NCI-H1436 treated with DMSO at 0.1 percent for 48 hours (cell line): ENCODE data around the gene NOL4L.

Experiments
- DNase-seq: peaks from one replicate; lab custom pipeline; 2025; lab: John Stamatoyannopoulos, UW

NOL4L gene

DNA sequence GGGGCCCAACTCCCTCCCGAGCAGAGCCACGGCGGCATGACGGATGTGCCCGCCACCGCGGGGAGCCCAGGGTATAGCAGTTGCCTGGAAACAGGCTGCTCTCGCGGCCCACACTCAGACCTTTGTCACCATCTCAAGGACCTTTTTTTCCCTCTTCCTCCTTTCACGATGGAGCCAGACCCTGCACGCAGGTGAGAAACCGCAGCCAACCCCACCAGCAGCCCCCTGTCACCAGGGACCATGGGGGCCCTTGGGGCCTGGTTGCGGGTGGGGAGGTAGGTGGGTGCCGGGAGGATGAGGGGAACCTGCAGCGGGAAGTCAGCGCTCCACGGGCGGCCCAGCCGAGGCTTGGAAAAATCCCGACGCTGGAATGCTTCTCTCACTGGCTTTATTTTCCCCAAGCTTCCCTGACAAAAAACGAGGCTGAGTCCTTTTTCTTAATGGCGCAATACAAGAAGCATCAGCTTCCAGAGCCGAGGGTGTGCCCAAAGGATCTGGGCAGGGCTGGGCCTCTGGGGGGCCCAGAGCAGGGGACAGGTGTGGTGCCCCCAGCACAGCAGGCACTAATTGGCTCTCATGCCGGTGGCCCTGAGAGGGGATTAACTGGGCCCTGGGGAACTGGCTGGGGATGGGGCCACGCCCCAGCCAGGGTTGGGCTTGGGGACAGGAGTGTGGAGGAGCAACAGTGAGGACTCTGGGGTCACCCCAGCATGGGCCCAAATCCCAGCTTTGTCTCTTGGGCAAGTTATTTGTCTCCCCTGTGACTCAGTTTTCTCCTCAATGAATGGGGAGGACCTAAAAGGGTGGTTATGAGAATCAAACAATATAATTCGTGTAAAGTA lies 23.9 kb downstream of the NOL4L start:
- DNase-seq, result peak; percentile 28

DNA sequence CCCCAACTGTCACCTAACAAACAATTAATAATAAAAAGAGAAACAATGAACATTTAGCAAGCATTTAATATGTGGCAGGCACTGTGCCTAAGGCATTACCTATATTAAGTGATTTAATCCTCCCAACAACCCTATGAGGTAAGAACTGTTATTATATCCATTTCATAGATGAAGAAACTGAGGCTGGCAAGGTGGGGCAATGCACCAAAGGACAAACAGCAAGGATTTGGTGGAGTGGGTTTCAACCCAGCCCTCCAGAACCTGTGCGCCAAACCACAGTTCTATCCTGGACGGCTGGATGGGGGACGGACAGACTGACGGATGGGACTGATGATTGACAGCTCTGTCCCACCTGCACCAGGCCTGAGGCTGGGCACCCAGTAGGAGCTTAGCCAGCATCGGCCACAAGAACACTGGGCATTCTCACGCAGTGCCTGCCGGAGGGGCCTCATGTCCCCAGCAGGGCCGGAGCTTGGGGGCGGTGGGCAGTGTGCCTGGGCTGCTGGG lies 24.6 kb downstream of the NOL4L start:
- no peak for DNase-seq

DNA sequence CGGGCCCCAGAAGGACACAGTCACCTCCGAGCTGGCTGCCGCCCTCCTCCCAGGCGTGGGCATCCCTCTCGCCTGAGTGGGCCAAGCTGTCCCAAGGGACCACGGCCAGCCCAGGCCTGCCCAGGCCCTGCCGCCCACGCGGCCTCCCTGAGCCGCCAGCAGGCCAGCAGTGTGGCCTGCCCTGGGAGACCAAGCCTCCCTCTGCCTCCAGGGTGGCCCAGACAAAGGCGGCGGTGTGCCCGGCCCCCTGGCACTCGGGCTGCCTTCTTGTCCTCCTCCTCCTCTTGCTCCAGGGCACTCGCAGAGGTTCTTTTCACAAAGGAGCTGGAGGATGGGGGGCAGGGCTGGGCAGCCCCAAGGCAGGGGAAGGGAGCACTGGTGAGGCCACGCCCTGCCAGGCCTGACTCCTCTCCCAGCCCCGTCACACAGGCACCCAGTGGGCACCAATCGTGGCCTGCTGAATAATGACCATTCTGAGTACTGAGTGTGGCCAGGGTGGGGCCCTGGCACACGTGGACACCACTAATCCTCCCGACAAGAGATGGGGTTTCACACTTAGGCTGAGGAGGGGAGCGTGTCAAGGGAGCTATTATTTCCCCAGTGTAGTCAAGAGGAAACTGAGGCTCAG lies 25.3 kb downstream of the NOL4L start:
- no peak for DNase-seq

DNA sequence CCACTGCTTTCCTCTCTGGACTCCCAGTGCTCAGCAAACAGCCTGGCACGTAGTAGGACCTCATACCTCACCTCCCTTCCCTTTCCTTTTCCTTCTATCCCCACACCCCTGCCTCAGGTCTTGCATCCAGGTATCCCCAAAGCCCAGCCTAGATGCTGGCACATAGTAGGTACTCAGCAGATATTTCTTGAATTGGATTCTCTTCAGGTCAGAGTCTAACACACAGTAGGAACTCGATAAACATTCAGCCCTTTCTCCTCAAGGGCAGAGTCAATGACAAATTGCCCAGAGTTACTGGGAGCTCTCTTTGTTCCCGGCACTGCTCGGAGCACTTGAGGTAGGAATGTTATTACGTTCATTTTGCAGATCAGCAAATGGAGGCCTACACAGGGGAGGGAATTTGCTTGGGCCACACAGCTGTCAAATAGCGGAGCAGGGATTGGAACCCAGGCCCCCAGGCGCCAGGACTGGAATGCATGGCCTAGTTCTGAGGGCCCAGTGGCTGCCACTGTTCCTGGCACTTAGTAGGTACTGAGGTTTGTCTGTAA lies 25.9 kb downstream of the NOL4L start:
- no peak for DNase-seq

DNA sequence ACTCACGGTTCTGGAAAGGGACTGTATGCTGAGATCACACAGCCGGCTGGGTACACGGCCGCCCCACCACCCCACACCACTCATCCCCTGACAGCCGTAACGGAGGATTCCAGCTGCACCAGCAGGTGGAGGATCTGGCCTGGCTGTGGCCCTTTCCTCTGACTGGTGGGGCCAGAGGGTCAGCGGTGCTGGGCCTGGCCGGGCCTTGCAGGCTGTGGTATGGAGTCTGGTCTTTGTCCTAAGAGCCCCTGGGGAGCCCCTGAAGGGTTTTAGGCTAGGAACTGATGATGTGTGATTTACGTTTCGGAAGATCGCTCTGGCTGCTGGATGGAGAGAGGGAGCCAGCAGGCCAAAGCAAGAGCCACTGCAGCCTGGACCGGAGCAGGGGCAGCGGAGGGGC lies 26.6 kb downstream of the NOL4L start:
- no peak for DNase-seq

DNA sequence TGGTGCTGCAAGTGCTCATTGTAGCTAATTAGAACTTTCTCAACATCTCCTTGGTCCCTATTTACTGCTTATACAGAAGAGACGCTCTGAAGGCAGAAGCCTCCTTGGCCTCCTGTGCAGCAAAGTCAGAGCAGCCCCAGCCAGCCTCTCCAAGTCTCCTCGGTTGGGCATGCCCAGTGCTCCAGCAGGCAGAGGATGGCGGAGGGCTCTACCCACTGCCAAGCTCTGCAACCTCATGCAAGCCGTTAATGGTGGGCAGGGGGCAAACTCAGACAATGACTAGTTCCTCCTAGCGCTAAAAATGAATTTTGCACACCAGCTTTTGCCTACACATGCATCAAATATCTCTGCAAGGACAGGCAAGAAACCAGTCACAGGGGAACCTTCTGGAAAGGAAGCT lies 27.8 kb downstream of the NOL4L start:
- no peak for DNase-seq

DNA sequence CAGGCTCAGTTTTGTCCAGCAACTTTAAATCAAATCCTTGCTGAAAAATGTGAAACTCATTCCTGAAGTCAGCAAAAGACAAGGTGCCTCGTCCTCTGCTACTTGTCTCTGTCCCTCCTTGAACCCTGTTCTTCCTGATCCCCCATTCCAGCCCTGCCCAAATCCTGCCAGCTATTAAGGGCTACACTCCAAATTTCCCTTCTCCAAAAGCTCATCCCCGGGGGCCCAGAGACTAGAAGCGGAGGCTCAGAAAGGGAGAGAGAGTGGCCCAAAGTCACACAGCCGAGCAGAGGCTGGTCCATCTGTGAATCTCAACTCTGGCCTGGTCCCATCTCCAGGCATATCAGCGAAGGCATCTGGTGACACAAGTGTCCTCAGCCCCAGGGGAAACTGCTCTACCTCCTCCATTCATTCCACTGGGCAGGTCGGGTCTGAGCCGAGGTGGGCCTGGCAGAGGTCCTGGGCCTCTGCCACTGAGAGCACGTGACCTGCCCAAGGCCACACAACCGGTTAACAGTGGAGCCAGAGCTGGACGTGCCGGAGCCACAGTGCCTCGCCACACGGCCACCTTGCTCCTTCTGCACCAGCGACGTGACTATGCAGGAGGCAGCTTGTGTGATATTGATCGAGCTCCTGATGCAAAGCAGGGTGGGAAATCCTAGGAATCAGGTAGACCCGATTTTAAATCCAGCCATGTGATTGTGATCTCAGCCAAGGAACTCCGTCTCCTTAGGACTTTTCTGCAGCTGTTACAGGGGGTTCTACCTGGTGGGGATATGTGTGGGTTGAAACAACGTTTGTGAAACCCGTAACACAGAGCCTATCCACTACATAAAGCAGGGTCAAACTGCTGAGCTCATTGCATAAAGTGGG lies 28.6 kb downstream of the NOL4L start:
- DNase-seq, result no peak

DNA sequence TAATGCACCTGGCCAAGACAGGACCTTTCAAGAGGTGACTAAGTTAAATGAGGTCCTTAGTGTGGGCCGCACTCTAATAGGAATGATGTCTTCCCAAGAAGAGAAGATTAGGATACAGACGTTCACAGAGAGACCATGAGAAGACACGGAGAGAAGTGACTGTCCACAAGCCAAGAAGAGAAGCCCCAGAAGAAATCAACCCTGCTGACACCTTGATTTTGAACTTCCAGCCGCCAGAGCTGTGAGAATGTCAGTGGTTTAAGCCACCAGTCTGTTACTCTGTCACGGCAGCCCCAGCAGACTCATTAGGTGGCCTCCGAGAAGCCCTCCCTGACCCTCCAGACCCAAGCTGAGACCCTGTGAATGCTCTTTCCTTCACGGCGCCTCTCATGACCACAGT lies 29.5 kb downstream of the NOL4L start:
- no peak for DNase-seq

DNA sequence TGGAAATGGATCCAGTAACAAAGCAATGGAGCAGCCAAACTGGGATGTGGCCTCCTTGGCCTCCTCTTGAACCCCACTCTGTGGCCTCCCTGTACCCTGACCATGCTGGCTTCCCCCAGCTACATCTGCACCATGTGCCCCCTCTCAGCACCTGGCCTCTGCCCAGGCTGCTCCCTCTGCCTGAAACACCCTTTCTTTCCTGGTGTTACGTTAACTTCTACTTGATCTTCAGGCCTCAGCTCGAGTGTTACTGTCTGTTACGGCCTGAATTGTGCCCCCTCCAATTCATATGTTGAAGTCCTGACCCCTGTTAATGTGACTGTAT lies 30.2 kb downstream of the NOL4L start:
- DNase-seq, result no peak

DNA sequence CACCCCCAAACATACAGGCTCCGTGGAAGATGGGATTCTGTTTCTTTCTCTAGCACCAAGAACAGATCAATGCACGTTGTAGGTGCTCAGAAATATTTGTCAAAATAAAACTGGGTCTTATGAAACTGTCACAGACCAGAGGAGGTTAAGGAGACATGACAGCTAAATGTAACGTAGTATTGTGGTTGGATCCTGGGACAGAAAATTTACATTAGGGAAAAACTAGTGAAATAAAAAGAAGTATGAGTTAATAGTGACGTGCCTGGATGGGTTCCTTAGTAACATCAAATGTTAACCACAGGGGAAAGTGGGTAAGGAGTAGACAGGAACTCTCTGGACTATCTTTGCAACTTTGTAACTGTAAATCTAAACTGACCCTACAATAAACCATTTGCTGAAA lies 31.5 kb downstream of the NOL4L start:
- no peak for DNase-seq

DNA sequence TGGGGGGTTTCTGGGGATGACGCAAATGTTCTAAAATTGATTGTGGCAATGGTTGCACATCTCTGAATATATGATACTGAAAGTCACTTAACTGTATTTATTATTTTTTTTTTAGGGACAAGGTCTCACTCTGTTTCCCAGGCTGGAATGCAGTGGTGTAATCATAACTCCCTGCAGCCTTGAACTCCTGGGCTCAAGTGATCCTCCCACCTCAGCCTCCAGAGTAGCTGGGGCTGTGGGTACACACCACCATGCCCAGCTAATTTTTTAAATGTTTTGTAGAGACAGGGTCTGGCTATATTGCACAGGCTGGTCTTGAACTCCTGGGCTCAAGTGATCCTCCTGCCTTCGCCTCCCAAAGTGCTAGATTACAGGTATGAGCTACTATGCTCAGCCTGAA lies 33.4 kb downstream of the NOL4L start:
- DNase-seq, result no peak

DNA sequence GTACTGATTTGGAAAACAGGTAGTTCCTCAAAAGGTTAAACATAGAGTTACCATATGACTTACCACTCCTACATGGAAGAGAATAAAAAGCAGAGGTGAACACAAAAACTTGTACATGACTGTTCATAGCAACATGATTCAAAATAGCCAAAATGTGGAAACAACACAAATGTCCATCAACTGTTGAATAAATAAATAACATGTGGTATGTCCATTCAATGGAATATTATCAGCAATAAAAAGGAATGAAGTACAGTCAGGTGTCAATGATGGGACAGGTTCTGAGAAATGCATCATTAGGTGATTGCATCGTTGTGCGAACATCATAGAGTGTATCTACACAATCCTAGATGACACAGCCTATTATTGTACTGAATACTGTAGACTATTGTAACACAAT lies 35.3 kb downstream of the NOL4L start:
- DNase-seq, result no peak

DNA sequence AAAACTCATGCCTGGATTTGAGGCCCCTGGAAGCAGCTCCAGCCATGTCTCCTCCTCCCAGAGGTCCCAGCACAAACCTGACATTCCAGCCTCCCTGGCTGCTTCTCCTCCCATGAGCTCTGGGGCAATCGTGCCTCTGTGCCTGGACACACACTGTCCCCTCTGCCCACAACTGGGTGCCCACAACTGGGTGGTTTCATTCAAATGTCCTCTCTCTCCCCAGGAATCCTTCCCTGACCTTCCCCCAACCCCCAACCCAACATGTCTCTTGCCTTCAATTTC lies 37.4 kb downstream of the NOL4L start:
- DNase-seq, result no peak

DNA sequence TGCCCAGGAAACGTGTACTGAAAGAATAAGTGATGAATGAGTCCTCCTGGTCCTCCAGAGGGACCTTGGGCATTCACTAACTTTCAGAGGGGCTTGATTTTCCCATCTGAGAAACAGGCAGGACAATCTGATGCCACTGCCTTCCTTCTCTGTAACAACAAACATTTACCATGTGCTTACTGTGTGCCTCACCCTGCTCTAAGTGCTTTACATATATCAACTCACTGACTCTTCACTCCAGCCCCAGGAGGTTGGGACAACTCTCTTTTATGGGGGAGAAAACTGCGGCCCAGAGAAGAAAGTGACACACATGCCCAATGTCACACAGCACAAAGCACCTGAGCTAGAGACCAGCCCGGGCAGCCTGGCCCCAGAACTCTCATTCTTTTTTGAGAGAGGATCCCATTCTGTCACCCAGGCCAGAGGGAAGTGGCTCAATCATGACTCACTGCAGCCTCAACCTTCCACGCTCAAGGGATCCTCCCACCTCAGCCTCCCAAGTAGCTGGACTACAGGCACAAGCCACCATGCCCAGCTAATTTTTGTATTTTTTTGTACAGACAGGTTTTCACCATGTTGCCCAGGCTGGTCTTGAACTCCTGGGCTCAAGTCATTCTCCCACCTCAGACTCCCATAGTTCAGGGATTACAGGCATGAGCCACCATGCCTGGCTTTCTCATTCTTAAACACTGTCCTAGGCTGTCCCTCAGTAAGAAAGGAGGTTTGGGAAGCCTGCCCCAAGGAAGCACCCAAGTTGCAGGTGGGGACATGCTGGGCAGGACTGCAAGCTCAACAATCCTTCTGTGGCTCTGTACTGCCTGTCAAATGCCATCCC lies 38.0 kb downstream of the NOL4L start:
- DNase-seq, result no peak

DNA sequence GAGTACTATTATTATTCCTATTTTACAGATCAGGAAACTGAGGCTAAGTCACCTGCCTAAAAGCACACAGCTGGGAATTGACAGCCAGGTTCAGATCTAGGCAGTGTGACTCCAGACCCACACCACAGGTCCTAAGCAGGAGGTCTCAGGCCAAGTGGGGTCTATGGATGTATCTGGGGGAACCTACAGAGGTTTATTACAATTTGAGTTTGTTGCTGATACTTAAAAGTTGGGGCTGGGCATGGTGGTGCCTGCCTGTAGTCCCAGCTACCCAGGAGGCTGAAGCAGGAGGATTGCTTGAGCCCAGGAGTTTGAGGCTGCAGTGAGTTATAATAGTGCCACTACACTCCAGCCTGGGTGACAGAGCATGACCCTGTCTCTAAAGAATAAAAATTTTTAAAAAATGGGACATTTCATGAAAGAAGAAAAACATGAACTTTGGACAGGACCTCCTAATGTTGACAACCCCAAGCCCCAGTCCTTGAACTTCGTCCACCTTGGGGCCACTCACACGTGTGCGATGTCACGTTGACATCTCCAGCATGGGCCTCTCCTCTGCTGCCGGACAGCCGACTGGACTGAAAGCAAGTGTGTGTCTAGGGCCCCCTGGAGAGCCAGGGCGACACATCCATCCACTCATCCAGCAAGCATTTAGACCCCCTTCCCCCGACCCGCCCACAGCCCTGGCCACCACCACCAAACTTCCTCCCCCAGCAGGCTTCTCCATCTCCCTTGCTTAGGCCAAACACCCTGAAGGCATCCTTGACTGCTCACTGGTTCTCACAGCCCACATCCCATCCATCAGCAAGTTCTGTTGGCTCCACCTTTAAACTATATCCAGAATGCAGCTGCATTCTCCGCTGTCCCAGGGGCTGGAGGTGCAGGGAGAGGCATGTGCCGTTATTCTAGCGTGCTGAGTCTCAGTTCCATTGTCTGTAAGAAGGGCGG lies 40.0 kb downstream of the NOL4L start:
- DNase-seq, result no peak

DNA sequence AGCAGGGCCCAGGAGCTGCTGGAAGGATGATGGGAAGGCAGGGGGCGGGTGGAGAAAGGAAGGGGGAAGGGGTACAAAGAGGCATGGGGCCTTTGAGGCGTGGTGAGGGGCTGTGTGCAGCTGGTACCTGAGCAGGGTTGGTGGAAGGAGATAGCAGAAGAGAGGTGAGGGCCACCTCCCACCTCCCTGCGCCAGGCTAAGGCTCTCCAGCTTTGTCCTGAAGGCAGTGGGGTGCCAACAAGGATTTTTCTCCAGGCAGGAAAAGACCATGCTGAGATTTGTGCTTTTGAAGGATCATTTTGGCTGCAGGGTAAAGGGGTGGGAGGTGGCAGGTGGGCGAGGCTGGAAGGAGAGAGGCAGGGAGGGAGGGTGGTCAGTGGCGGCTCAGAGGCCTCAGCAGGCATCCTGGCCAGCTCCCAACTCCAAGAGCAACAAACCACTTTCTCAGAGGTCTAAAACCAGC lies 40.8 kb downstream of the NOL4L start:
- no peak for DNase-seq

DNA sequence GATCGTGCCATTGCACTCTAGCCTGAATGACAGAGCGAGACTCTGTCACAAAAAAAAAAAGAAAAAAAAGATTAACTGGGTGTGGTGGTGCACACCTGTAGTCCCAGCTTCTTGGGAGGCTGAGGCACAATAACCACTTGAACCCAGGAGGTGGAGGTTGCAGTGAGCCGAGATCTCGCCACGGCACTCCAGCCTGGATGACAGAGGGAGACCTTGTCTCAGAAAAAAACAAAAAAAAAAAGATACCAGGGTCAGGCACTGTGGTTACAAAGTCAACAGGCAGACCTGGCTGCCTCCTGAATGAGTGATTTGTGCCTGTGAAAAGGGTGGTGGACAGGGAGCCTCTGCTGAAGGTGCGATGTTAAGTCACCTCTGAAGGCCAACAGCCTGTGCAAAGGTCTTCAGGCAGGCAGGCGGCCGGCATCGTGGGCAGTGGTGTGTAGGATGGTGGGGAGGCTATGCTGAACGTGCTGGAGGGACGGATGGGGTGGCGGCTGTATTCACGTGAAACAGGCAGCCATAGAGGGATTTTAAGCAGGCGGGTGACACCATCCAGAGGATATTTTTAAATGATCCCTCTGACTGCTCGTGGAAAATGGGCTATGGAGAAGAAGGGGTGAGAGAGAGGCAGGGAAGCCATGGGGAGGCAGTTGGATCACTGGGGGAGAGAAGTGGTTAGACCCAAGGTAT lies 41.4 kb downstream of the NOL4L start:
- no peak for DNase-seq

DNA sequence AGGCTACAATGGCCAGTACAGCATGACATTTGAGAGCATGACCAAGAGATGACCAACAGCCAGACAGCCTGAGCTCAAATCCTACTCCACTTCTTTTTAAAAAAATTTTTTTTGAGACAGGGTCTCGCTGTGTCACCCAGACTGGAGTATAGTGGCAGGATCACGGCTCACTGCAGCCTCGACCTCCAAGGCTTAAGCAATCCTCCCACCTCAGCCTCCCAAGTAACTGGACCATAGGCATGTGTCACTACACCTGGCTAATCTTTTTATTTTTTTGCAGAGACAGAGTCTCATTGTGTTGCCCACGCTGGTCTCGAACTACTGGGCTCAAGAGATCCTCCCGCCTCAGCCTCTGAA lies 42.9 kb downstream of the NOL4L start:
- no peak for DNase-seq

DNA sequence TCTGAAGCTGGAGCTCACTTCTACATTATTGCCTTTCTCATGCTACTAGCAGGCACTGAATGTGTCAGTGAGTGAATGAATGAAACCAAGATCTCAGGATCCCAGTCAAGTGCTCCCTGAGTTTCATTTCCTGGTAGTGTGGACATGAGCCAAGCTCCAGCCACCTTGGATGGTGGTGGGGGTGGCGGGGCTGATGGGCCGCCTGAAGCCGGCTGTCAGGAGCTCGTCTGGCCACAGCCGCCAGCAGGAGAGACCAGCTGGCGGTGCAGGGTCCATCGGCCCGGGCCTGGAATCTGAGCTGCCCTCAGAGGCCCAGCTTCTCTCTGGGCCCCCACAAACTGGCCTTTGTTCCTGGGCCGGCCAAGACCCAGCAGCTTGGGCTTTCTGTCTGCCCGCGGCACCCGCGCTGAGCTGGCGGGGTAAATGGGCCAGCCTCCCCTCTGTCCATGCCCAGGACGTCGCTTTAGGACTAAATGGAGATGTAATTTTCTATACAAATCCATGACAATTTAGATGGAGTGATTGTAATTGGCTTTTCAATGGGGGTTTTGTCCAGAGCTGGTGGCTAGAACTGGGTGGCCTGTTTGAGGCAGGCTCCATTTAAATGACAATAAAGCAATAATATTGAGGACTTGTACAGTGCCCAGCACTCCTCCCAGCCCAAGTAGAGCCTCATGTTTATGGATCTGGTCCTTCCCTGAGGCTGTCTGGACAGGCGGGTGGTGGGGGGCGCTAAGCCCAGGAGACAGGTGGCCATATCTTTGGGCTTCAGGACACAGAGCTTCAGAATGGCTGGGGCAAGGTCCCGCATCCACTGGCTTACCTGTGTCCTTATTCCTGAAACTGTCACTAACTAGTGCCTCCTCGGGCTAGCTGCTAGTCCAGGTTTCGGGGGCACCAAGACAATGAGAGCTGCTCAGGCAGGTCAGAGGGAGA lies 43.5 kb downstream of the NOL4L start:
- DNase-seq, result no peak
